Epithelial cell of esophagus (primary cell): ENCODE measurements around the gene AP4E1.
"Not testable (repeated sequence)": the region's sequence is repeated elsewhere in the genome, so short reads cannot be mapped to it uniquely, and the experiment has no call there.

ENCODE experiments used
- DNase-seq: peaks from one replicate; pipeline ENCODE4 v3.0.0; 2010; ENCODE audit warnings: low read depth
- H3K4me3 ChIP-seq: 2 replicates; pipeline ENCODE4 v1.5.1; 2011; ENCODE audit warnings: mild to moderate bottlenecking, low read length, control low read depth
- CTCF ChIP-seq: IDR thresholded peaks from 2 replicates; pipeline ENCODE4 v1.5.1; 2011; ENCODE audit warnings: low read depth, mild to moderate bottlenecking, low read length, control low read depth, inconsistent platforms; ENCODE audit not compliant: insufficient read depth; ENCODE audit errors: missing control alignments

AP4E1 gene

GRCh38 chr15:51030649-51031316, 122.3 kb downstream of the AP4E1 start:
- no peak overlapping the region for H3K4me3 ChIP-seq
- peak; percentile 90 for DNase-seq
- no peak for TF ChIP-seq CTCF

- not testable (repeated sequence) for DNase-seq, H3K4me3 ChIP-seq
Observed at GRCh38 chr15:51037474-51037873, 129.0 kb downstream of the AP4E1 start.

GRCh38 chr15:51038162-51038973, 129.9 kb downstream of the AP4E1 start:
- H3K4me3 ChIP-seq, result no peak overlapping the region
- peak; percentile 89 for DNase-seq
- no peak for TF ChIP-seq CTCF

GRCh38 chr15:51038974-51039319, 130.5 kb downstream of the AP4E1 start:
- no peak overlapping the region for H3K4me3 ChIP-seq
- DNase-seq, result no peak
- no peak for TF ChIP-seq CTCF

GRCh38 chr15:51044037-51044727, 135.7 kb downstream of the AP4E1 start:
- H3K4me3 ChIP-seq, result no peak overlapping the region
- DNase-seq, result no peak
- TF ChIP-seq CTCF, result no peak

- H3K4me3 ChIP-seq, result no peak overlapping the region
- no peak for TF ChIP-seq CTCF
- no peak for DNase-seq
Observed at GRCh38 chr15:51046016-51046415, 137.5 kb downstream of the AP4E1 start.

GRCh38 chr15:51046799-51047449, 138.4 kb downstream of the AP4E1 start:
- no peak overlapping the region for H3K4me3 ChIP-seq
- TF ChIP-seq CTCF, result no peak
- no peak for DNase-seq
